NB4 (cell line): ENCODE measurements around the gene PMS2.

Experiments used
- CTCF ChIP-seq: IDR thresholded peaks from one replicate; pipeline ENCODE4 v1.5.1; 2012; ENCODE audit warnings: low read depth, low read length
- MYC ChIP-seq: IDR thresholded peaks from 2 replicates; pipeline ENCODE4 v1.6.1; 2011; ENCODE audit warnings: low read depth, low read length
- TF ChIP-seq, protein P1 (sequence below): IDR thresholded peaks from 2 replicates; pipeline ENCODE4 v1.6.1; 2011; ENCODE audit warnings: low read depth, low read length

- no peak for TF ChIP-seq CTCF
- TF ChIP-seq MYC: no peak
- TF ChIP-seq, protein P1, sequence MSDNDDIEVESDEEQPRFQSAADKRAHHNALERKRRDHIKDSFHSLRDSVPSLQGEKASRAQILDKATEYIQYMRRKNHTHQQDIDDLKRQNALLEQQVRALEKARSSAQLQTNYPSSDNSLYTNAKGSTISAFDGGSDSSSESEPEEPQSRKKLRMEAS: no peak
Measured at GRCh38 chr7:6035686-6036085, 26.8 kb upstream of the PMS2 start.
